HG02981 (cell line): ENCODE data around the gene HADHB.

Source experiments
- ATAC-seq: cut with Tn5 transposase; IDR thresholded peaks from one replicate; pipeline ENCODE4 v1.9.1; 2021; ENCODE audit warnings: mild to moderate bottlenecking, moderate library complexity; ENCODE audit not compliant: unreplicated experiment

The HADHB gene

DNA sequence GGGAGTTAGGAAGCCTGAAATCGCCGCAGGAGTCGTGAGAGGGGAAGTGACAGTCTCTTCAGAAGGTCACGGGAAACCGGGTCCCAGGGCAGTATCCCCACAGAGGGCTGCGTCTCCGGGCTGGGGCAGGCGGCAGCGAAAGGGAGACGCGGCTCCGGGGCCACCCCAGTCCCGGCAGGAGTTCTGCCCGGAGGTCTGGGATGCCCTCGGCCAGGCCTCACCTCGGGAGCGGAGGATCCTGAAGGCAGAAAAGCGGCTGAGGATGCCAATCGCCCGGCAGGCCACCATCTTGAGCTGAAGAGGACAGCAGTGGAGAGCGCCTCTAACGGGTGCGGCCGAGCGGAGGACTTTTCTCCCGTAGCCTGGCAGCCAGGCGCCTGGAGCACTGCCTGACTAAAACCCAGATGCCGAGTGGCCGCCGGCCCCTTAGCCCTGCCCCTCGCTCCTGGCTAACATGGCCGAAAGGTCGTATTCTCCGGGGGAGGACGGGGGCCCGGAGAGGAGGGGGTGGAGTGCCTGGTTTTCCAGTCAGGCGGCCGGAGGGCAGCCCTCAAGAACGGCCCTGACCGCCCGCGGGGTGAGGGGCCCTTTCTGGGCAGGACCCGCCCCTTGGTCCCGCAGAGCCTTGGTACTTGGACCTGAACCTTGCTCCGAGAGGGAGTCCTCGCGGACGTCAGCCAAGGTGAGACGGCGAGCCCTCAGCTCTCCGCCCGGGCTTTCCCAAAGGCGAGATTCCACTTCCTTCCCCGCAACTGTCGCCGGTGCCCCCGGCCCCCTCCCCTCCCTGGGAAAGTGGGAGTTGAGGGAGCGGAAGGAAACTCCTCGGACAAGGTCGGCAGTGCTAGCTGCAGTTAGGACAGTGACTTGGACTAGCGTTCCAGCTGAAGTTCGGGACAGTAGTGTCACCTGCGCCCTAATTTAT is at the start of gene HADHB, which contains the start of gene HADHA:
Gene HADHB, plus strand, starts transcription at position 631 of the 922 bp plus-strand sequence. CDS start 9,316 bp downstream, outside the sequence.
Gene HADHA, minus strand, starts transcription at position 324 of the 922 bp plus-strand sequence. Its CDS starts 36 bp downstream, at position 288.
- ATAC-seq, result peak; percentile 69

DNA sequence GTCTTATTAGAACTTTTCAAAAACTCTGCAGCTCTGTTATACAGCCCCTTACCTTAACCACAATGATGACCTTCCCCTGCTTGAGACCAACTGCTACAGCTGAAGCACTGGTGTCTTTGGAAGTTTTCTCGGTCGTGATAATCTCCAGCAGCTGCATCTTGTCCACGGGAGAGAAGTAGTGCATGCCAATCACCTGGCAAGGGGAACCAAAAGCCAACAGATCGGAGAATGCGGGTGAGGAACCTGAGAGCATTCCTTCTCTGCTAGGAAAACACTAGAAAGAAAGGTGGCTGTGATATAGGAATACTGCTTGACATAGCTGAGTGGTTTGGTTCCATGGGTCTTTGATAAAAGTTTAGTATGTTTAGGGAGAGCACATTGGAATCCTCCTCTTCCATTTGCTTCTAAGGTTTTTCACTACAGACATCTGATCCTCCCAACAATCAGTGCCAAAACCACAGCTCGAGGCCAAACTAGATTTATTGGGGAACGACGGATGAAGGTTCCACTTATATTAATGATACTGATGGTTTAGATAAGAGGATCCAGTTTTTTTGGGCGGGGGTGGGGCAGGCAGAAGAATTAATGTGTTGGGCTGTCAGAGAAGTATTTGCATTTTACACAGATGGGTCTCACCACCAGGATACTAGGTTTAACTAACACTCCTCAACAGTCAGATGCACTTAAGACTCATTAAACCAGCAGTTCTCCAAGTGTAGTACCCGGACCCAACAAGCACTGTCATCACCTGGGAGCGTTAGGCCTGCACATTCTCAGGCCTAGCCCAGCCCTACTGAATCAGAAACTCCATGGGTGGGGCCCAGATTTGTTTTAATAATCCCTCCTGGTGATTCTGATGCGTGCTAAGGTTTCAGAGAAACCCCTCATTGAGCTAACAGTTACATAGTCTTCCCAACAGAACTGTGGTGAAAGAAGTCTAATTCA is 49.4 kb upstream of the HADHB start:
- no peak for ATAC-seq

DNA sequence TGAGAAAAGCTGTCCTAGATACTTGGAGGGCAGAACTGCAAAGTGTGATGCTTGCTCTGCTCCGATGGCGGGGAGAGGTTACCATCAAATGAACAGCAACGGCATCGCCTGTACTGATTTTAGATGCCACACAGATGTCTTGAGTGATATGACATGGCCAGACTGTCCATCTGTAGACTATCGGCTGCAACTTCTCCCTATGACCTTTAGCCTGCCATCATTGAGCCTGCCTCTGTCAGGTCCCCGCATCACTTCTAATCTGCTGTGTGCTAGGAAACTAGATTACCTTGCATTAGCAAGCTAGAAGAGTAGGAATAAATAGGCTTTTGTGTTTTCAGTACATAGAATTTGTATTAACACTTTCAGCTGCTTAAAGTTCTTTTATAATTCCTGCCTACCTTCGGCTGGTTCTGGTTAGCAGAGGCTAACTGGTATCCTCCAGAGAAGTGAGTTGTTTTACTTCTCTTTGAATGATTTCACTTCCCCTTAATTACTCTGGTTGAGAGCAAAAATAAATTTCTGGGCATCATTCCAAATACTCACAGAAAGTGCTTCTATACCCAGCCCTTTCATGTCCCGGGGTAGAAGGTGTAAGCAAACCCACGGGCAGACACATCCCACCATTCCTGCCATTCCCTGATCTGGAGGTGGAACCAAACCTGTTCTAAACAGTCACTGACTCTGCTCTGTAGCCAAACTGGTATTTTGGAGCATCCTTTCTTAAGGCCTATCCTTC is 47.9 kb upstream of the HADHB start:
- no peak for ATAC-seq

DNA sequence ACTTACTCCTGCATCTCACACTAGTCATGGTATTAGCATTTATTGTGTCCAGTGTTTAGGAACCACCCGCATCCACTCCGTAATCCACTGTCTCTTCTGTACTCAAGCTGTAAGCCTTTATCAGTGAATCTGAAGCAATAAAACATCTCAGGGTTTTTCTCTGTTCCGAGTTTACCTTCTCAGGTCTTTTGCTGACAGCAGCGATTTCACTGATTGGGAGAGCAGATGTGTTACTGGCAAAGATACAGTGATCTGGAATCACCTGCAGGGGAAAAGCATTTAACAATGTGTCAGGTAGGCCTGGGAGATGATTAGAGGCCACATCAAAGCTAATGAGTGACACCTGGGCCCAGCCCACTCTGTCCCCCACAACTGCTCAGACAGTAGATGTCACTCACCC is 47.2 kb upstream of the HADHB start:
- no peak for ATAC-seq

DNA sequence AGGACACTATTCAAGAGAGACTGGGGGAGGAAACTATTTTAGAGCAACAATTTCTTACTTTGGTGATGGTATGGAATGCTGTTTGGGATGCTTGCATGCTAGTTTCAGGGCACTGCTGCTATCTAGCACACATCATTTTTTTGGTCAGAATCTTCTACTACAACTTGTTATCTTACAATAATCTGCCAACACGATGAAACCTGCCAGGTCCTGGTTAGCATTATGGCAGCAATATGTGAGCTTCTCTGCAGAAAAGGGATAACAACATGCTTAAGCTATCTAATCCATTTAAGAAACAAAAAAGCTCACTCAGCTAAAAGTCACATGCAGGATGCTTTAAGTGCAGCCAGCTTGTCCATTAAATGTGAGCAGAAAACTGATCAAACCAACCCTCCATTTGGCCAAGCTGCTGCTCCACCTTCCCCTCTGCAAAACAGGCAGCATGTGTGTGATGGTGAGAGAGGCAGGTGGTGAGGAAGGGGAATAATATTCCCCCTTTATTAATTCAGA is 41.7 kb upstream of the HADHB start:
- no peak for ATAC-seq

DNA sequence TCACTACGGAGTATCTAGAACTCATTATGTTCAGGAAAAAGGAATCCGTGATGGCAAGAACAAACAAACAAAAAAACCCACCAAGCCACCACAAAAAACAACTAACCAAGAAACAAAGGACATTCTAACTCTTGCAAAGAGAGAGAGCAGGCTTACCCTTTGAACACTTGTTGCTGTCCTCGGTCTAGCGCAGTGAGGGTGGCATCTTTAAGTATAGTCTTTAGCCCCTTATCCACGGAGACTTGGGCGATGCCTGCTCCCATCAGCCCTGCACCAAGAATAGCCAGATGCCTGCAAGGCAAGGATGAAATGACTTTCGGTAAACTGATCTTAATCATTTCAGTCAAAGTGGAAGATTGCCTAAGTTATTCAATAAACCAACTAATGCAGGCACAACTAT is 40.8 kb upstream of the HADHB start:
- ATAC-seq, result no peak

DNA sequence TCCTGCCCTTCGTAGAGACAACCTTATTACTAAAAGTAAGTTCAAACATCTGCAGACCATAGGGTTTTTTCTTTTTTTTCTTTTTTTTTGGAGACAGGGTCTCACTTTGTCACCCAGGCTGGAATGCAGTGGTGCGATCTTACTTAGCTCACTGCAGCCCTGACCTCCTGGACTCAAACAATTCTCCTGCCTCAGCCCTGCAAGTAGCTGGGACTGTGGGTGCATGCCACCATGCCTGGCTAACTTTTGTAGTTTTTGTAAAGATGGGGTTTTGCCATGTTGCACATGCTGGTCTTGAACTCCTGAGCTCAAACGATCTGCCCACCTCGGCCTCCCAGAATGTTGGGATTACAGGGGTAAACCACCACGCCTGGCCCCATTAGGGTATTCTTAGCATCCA is 32.7 kb upstream of the HADHB start:
- ATAC-seq, result no peak

DNA sequence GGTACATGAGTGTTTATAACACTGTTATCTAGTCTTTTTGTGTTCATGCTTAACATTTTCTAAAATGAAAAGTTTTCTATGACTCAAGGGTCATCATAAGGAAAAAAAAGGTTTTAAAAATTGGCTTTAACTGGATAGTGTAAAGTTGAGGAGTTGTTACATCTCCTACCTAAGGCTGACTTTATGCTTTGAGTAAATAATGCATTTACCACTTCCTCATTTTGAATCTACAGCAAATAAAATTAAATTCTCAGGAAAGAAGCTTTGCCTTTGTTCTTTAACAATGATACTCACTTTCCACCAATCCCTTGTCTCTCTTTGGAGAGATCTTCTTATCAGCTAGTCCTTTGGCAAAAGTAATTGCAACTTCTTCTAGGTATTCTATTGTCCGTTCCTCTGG is 30.0 kb upstream of the HADHB start:
- ATAC-seq, result no peak

DNA sequence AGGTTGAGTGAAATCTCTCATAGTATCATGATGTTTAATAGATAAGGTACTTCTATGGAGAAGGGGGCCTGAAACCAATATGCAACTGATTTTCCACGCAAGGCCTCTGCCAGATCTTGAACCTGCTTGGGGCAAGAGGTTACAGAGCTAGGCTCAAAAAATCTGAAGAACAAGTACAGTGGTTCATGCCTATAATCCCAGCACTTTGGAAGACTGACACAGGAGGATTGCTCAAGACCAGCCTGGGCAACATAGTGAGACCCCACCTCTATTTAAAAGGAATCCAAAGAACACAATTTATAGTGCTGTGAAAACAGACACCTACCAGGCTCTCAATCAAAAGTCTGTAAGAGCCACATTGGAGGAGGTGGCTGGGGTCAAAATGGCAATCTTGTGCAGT is 28.9 kb upstream of the HADHB start:
- no peak for ATAC-seq

DNA sequence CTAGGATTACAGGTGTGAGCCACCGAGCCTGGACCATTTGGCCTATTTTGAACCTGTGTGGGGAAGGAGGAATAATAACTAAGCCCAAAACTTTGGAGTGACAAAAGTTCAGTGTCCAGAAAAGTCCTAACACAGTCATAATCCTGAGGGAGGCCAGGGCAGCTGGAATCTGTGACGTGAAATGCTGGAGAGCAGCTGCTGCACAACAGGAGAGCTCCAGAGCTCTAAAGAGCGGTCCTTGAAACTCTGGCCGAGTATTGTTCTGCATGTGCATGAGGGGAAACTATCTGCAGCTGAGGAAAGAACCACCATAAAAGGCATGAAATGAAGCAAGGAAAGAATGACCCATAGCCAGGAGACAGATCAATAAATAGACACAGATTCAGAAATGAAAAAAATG is 28.2 kb upstream of the HADHB start:
- ATAC-seq, result no peak

DNA sequence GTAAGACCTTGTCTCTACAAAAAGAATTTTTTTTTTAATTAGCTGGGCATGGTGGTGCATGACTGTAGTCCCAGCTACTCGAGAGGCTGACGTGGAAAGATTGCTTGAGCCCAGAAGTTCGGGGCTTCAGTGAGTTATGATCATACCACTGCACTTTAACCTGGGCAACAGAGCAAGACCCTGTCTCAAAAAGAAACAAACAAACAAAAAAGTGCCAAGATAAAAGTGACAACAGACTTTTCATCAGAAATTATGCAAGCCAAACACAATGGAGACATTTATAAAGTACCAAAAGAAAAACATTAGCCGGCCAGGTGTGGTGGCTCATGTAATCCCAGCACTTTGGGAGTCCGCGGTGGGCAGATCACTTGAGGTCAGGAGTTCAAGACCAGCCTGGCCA is 27.0 kb upstream of the HADHB start:
- no peak for ATAC-seq

DNA sequence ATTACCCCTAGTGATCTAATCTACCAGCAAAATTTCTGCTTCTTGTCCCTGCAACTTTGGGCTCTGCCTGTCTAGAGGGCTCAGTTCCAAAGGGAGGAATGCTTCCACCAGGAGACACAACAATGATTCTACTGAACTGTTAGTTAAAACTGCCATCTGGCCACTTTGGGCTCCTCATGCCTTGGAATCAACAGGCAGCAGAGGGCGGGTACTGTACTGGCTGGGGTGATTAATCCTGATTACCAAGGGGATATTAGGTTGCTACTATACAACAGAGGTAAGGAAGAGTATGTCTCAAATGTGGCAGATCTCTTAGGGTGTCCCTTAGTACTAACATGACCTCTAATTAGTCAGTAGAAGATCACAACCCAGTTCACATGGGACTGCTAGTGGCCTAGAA is 21.7 kb upstream of the HADHB start:
- no peak for ATAC-seq

DNA sequence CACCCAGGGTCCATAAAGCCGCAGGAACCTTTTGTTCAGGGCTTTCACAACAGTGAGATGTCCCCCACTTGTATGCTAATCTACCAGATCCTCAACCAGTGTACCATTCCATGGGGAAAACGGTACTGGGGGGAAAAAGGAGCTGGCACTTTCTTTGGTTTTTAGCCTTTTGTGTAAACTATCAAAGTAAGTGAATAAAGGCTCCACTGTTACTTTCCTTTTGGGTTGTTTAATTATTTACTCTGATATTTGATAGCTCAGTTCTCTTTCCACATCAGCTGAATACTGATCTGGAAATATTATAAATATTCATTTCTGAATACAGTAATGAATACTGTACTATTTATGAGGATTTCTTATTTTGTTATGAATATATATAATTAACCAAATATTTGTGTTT is 20.6 kb upstream of the HADHB start:
- ATAC-seq, result no peak

DNA sequence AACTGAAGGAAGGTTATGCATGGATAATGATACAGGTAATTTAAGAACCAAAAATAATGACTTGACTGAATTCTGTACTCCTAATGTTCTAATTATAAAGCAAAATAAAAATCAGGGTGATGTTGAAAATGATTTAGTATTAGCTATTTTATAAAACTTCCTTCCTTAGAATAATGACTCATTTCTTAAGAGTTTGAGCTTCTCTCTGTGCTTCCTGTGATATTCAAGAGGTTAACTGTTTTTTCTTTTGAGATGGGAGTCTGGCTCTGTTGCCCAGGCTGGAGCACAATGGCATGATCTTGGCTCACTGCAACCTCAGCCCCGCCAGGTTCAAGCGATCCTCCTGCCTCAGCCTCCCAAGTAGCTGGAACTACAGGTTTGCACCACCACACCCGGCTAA is 15.1 kb upstream of the HADHB start:
- ATAC-seq, result no peak

DNA sequence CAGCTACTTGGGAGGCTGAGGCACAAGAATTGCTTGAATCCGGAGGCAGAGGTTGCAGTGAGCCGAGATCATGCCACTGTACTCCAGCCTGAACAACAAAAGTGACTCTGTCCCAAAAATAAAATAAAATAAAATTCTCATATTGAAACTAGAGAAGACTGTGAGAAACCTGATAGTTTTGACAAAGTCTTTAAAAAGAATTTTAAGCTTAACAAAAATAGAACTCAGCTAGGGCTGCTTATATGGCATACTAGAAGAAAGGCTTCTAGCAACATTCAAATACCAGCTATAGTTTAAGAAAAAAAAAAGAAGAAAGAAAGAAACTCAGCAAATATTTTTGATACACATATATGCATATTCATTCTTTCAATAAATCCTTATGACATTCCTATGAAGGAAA is 13.9 kb upstream of the HADHB start:
- ATAC-seq, result no peak

DNA sequence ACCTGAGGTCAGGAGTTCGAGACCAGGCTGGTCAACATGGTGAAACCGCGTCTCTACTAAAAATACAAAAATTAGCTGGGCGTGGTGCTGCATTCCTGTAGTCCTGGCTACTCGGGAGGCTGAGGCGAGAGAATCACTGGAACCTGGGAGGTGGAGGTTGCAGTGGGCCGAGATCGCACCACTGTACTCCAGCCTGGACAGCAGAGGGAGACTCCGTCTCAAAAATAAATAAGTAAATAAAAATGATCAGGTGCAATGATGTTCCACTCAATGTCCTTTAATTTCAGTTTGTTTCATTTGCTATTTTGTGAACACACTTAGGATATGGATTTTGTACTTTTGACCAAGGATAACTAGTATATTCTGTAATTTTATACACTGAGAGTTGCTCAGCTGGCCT is 9.7 kb upstream of the HADHB start:
- no peak for ATAC-seq

DNA sequence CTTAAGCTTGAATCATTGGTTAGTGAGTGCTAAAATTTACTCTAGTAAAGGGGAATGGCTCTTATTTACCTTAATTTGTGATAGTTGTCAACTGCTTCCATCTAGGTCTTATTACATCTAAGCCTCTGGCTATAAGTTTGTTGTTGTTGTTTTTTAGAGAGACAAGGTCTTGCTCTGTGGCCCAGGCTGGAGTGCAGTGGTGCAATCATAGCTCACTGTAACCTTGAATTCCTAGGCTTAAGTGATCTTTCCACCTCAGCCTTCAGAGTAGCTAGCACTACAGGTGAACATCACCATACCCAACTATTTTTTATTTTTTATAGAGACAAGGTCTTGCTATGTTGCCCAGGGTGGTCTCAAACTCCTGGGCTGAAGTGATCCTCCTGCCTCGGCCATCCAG is 6.9 kb upstream of the HADHB start:
- no peak for ATAC-seq

DNA sequence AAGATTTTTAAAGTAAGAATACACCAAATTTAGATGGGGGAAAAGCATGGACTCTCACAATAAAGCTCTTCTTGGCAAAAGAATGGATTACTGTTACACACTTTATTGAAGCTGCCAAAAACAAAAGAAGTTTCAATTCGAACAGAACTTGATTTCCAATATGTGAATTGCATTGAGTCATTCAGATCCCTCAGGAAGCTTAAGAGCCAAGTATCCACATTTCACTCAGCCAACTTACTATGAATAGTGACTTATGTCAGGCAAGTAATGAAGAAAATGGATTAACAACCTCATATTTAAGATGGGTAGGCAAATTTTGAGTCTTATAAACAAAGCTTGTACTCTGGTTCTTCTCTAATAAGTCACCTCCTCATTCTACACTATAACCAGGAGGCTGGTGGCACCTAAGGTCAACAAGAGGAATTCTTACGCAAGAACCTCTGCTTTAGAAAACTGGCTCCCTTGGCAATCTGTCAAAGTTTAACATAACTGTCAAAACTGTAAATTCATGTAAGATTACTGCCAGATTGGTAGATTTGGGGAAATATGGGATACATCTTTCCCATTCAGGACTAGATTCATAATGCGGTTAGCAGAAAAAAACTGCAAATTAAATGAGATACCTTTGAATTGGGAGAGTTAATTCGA is 6.3 kb upstream of the HADHB start:
- no peak for ATAC-seq

DNA sequence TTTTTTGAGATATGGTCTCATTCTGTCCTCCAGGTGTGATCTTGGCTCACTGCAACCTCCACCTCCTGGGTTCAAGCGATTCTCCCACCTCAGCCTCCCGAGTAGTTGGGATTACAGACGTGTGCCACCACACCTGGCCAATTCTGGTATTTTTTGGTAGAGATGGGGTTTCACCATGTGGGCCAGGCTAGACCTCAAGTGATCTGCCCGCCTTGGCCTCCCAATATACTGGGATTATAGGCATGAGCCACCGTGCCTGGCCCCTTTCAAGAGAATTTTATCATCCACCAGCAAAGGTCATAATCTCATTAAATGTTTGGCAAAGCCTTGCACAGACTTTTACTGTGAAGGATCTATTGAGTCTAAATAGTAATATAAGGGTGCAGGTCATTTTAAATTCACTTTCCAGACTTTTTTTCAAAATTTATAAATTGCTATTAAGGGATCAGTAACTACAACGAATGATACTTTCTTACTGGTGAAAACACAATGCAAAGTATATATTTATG is 2.8 kb upstream of the HADHB start:
- no peak for ATAC-seq
